Activated T-cell treated with anti-CD3 and anti-CD28 coated beads, Interleukin-2, amount 50 U/mL, for 72 hours (primary cell): ENCODE results near the gene DSG2. TPM values are rescaled to one million over a fixed set of nuclear protein-coding genes. Genes with fewer than 3 reads are reported as not detected.
"Not testable (repeated sequence)": the region's sequence is repeated elsewhere in the genome, so short reads cannot be mapped to it uniquely, and the experiment has no call there.

Experiments
- ATAC-seq, 2 donors: fragments of 150-1000 bp; cut with Tn5 transposase; replicated peaks in 1 of 2; 2 replicates each; pipeline ENCODE4 v1.10.0; 2021; ENCODE audit warnings: moderate library complexity in 2 of 2, mild to moderate bottlenecking in 1 of 2
- DNase-seq, 2 donors: peaks; one replicate each; pipeline ENCODE4 v3.0.0; 2021 to 2022; ENCODE audit warnings: mixed read lengths in 1 of 2
- H3K27ac Mint-ChIP-seq: one replicate; pipeline ENCODE4 v1.8.0; 2022; ENCODE audit warnings: mild to moderate bottlenecking, moderate library complexity, mixed read lengths
- H3K27me3 Mint-ChIP-seq: one replicate; pipeline ENCODE4 v1.8.0; 2022; ENCODE audit warnings: low read depth, mixed read lengths
- H3K36me3 Mint-ChIP-seq, 2 donors: one replicate each; pipeline ENCODE4 v1.8.0; 2022; ENCODE audit warnings: mixed read lengths in 2 of 2, mild to moderate bottlenecking in 1 of 2; ENCODE audit not compliant: insufficient read depth in 2 of 2
- H3K4me1 Mint-ChIP-seq: one replicate; pipeline ENCODE4 v1.8.0; 2022; ENCODE audit warnings: low read depth, mixed read lengths
- H3K4me3 Mint-ChIP-seq, 2 donors: one replicate each; pipeline ENCODE4 v1.8.0; 2022; ENCODE audit warnings: mild to moderate bottlenecking in 2 of 2, mixed read lengths in 2 of 2, moderate library complexity in 2 of 2
- H3K9me3 Mint-ChIP-seq, 2 donors: one replicate each; pipeline ENCODE4 v1.8.0; 2022; ENCODE audit warnings: mixed read lengths in 2 of 2
- total RNA-seq, 2 donors: library from RNA; stranded (reverse); gene quantifications; one replicate each; pipeline ENCODE4 v1.2.3, GENCODE V29; 2022

The DSG2 gene
- total RNA-seq, 2 donors from 2014 or later: 1.6 to 3.1 TPM

DNA sequence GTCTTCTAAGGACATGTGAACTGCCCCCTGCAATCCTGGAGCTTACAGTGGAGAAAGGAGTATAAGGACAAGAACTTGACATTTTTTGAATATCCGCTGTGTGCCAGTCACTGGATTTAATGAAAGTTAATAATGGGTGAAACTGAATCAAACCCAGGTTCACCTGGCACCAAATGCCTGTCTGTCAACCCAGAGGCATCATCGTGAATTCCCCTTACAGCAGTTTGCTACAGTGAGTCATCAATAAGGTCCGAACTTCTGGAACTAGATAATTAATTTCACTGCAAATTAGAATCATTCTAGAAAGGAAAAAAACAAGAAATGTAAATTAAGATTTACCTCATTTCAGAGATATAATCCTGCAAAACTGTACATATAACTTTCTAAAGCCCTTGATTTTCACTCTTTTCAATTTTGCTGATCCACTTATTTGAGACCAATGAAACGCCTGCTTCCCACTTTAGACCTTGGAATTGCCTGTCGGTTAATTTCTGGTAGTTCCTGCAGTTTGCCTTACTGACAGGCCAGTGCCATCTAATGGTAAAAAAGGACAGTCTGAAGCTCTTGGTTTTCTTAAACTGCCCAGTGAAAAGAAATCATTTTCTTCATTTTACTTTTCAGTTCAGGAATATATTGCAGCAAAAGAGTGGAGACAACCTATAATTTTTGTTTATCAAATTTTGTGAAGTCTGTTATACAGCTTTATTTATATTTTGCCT is 8.2 kb downstream of the DSG2 start:
- no peaks in the 10 kb centered on the region for H3K4me1 Mint-ChIP-seq

GRCh38 chr18:31507124-31507523 is 9.1 kb downstream of the DSG2 start:
- not testable (repeated sequence) for H3K27me3 Mint-ChIP-seq, ATAC-seq, H3K27ac Mint-ChIP-seq, H3K4me3 Mint-ChIP-seq, H3K4me1 Mint-ChIP-seq, H3K9me3 Mint-ChIP-seq, DNase-seq, H3K36me3 Mint-ChIP-seq

More for the DNA sequence above, 8.2 kb downstream of the DSG2 start:
- H3K4me3 Mint-ChIP-seq: no peak overlapping the region
- H3K27me3 Mint-ChIP-seq: peaks cover 6% of the 10 kb centered on the region
- H3K9me3 Mint-ChIP-seq: no peaks in the 10 kb centered on the region
- H3K27ac Mint-ChIP-seq: no peak overlapping the region
- no peak for ATAC-seq
- no peaks in the 10 kb centered on the region for H3K36me3 Mint-ChIP-seq
- no peak for DNase-seq

DNA sequence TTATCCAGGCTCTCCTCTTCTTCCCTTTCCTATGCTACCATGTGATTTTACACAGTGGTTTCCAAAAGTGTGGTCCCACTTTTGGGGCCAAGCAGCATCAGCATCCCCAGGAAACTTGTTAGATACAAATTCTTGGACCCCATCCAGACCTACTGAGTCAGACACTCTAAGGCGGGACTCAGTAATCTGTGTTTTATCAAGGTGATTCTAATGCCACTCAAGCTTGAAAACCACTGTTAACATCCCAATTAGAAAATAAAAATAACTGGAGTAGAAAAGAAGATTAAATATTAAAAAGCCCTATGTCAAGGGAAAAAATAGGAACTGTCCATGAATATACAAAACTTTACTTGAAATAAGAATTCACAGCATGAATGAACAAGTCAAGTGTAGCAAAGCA is 10.8 kb downstream of the DSG2 start:
- H3K36me3 Mint-ChIP-seq: no peaks in the 10 kb centered on the region
- no peak for DNase-seq
- no peak for ATAC-seq
- H3K27me3 Mint-ChIP-seq: no peaks in the 10 kb centered on the region
- no peak overlapping the region for H3K27ac Mint-ChIP-seq
- no peaks in the 10 kb centered on the region for H3K9me3 Mint-ChIP-seq
- H3K4me1 Mint-ChIP-seq: no peaks in the 10 kb centered on the region
- H3K4me3 Mint-ChIP-seq: no peak overlapping the region

DNA sequence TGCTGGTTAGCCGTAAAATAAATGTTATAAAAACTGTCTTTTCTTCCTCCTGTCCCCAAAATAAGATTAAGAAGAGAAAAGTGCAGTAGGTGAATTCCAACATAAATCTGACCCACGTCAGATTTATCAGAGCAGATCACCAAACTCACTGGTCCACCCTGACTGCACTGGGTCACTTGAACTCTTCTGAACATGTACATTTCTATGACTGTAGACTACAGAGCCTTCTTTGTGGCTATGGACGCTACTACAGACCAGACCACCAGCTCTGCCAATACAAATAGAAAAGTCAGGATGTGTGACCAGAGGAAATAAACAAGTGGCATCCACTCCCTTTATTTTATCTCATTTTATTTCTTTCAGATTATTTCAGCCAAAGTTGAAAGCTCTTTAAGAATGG is 11.6 kb downstream of the DSG2 start:
- H3K4me1 Mint-ChIP-seq: no peaks in the 10 kb centered on the region
- no peaks in the 10 kb centered on the region for H3K9me3 Mint-ChIP-seq
- no peak overlapping the region for H3K27ac Mint-ChIP-seq
- no peaks in the 10 kb centered on the region for H3K36me3 Mint-ChIP-seq
- no peak overlapping the region for H3K4me3 Mint-ChIP-seq
- ATAC-seq: no peak
- DNase-seq: no peak
- H3K27me3 Mint-ChIP-seq: no peaks in the 10 kb centered on the region

GRCh38 chr18:31510319-31510718 is 12.3 kb downstream of the DSG2 start:
- DNase-seq: no peak
- H3K27me3 Mint-ChIP-seq: no peaks in the 10 kb centered on the region
- no peak for ATAC-seq
- H3K36me3 Mint-ChIP-seq: no peaks in the 10 kb centered on the region
- no peaks in the 10 kb centered on the region for H3K9me3 Mint-ChIP-seq
- H3K27ac Mint-ChIP-seq: no peak overlapping the region
- H3K4me3 Mint-ChIP-seq: no peak overlapping the region
- no peaks in the 10 kb centered on the region for H3K4me1 Mint-ChIP-seq

- Mint-ChIP-seq H3K4me3 (no peak overlapping the region), H3K27ac (no peak overlapping the region), H3K9me3 (no peaks in the 10 kb centered on the region), H3K27me3 (no peaks in the 10 kb centered on the region), H3K36me3 (no peaks in the 10 kb centered on the region), H3K4me1 (no peaks in the 10 kb centered on the region)
- no peak for DNase-seq
- ATAC-seq: no peak
Observed at GRCh38 chr18:31511098-31511497, 13.1 kb downstream of the DSG2 start.

DNA sequence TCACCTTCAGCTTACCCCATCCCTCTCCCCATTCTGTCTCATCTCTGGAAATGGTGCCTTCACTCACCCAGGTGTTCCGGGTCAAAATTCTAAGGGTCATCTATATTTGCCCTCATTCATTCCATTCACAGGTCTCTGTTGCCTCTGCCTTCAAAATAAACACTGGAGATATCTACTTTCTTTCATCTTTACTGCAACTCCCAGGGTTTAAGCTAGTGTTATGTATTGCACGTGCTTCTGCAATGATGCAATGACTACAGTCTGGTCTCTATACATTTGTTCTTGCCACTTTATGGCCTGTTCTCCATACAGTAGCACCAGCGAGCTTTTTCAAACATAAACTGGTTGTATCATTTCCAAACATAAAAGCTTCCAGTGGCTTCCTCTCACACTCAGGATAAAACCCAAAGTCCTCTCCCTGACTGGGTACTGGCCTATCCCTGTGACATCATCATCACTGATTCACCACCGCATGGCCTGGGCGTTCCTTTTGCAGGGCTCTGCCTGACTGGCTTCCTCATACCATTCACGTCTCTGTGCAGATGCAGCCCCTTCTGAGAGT is 14.3 kb downstream of the DSG2 start:
- Mint-ChIP-seq H3K27ac (no peak overlapping the region), H3K4me3 (no peak overlapping the region), H3K27me3 (no peaks in the 10 kb centered on the region), H3K9me3 (no peaks in the 10 kb centered on the region), H3K36me3 (no peaks in the 10 kb centered on the region), H3K4me1 (no peaks in the 10 kb centered on the region)
- ATAC-seq (no peak), DNase-seq (no peak)

GRCh38 chr18:31513189-31513935 is 15.4 kb downstream of the DSG2 start:
- DNase-seq: no peak
- H3K27me3 Mint-ChIP-seq: no peaks in the 10 kb centered on the region
- H3K4me1 Mint-ChIP-seq: no peaks in the 10 kb centered on the region
- no peak overlapping the region for H3K27ac Mint-ChIP-seq
- ATAC-seq: no peak
- no peaks in the 10 kb centered on the region for H3K9me3 Mint-ChIP-seq
- H3K4me3 Mint-ChIP-seq: no peak overlapping the region
- no peaks in the 10 kb centered on the region for H3K36me3 Mint-ChIP-seq

DNA sequence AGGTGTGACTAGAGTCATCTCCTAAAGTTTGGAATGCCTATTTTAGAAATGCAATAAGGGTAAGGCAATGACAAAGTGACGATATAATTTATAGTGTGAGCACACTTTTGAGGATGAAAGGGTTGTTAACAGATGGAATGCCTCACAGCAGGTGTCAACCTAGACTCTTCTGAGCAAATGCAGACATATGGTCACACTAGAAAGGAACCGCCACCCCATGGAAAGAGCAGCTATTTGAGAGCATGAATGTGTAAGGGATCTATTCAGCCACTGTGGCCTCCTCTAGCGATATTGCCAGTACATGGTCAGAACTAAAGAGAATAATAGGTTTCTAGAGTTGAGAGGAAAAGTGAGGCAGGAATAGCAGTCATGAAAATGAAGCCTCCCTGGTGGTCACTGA is 18.5 kb downstream of the DSG2 start:
- ATAC-seq (no peak), DNase-seq (no peak)
- H3K36me3 Mint-ChIP-seq: no peaks in the 10 kb centered on the region
- H3K27me3 Mint-ChIP-seq: no peaks in the 10 kb centered on the region
- H3K4me3 Mint-ChIP-seq: no peak overlapping the region
- no peaks in the 10 kb centered on the region for H3K4me1 Mint-ChIP-seq
- H3K9me3 Mint-ChIP-seq: no peaks in the 10 kb centered on the region
- no peak overlapping the region for H3K27ac Mint-ChIP-seq

- H3K27ac Mint-ChIP-seq: no peak overlapping the region
- no peaks in the 10 kb centered on the region for H3K4me1 Mint-ChIP-seq
- H3K4me3 Mint-ChIP-seq: no peak overlapping the region
- ATAC-seq: no peak
- DNase-seq: no peak
- H3K9me3 Mint-ChIP-seq: no peaks in the 10 kb centered on the region
- H3K27me3 Mint-ChIP-seq: no peaks in the 10 kb centered on the region
- no peaks in the 10 kb centered on the region for H3K36me3 Mint-ChIP-seq
Observed at GRCh38 chr18:31526374-31526773, 28.4 kb downstream of the DSG2 start.

DNA sequence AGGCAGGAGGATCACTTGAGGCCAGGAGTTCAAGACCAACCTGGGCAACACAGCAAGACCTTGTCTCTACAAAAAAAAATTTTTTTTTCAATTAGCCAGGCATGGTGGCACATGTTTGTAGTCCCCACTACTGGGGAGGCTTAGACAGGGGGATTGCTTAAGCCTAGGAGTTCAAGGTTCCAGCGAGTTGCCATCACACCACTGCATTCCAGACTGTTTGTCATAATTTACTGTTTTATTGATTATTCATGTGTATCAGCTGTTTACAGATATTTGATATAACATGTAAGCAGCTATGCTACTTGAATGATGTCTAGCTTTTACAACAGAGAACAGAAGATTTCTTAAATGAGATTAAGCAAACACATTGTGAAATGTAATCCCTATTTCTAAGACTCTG is 35.3 kb downstream of the DSG2 start:
- Mint-ChIP-seq H3K36me3 (no peaks in the 10 kb centered on the region), H3K4me1 (no peaks in the 10 kb centered on the region), H3K9me3 (no peaks in the 10 kb centered on the region), H3K4me3 (no peak overlapping the region), H3K27me3 (no peaks in the 10 kb centered on the region), H3K27ac (no peak overlapping the region)
- DNase-seq (no peak), ATAC-seq (no peak)

DNA sequence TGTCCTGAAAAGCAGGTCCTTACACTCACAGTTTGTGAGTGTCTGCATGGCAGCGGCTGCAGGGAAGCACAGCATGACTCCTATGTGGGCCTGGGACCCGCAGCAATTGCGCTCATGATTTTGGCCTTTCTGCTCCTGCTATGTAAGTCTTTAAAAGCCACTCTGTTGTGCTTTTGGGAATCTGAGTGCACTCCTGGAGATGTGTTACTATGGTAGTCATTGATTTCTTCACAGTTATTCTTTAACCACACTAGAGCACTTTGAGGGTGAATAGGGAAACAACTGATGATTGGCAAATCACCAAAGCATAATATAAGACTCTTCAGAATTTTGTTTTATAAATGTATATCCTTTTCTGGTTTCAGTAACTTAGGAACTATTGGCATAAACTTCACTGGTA is 40.9 kb downstream of the DSG2 start:
- DNase-seq (no peak), ATAC-seq (no peak)
- H3K27me3 Mint-ChIP-seq: no peaks in the 10 kb centered on the region
- no peak overlapping the region for H3K27ac Mint-ChIP-seq
- peaks cover 4% of the 10 kb centered on the region for H3K4me1 Mint-ChIP-seq
- no peaks in the 10 kb centered on the region for H3K9me3 Mint-ChIP-seq
- H3K36me3 Mint-ChIP-seq: no peaks in the 10 kb centered on the region
- no peak overlapping the region for H3K4me3 Mint-ChIP-seq

GRCh38 chr18:31546476-31546875 is 48.5 kb downstream of the DSG2 start:
- DNase-seq (no peak), ATAC-seq (no peak)
- H3K9me3 Mint-ChIP-seq: no peaks in the 10 kb centered on the region
- H3K27me3 Mint-ChIP-seq: no peaks in the 10 kb centered on the region
- peaks cover 4% of the 10 kb centered on the region for H3K4me1 Mint-ChIP-seq
- H3K27ac Mint-ChIP-seq: no peak overlapping the region
- H3K36me3 Mint-ChIP-seq: no peaks in the 10 kb centered on the region
- H3K4me3 Mint-ChIP-seq: no peak overlapping the region
